ENCODE results near the gene PDE2A.

DNA sequence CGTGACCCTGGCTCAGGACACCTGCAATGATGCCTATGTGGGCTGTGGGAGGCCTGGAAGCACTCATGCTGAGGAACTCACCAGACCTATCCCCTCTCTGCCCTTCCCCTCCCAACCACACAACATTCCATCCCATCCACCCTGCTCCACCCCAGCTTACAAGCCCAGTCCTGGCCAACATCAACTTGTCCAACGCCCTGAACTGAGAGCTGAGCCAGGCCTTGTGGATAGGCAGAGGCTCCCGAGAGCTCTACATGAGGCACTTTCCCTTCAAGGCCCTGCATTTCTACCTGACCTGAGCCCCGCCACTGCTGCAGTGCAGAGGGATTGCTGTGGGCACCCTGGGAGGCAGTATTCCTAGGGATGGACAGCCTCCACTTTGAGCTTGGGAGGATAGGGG is 112.4 kb downstream of the PDE2A start:
- TF ChIP-seq, protein P1, sequence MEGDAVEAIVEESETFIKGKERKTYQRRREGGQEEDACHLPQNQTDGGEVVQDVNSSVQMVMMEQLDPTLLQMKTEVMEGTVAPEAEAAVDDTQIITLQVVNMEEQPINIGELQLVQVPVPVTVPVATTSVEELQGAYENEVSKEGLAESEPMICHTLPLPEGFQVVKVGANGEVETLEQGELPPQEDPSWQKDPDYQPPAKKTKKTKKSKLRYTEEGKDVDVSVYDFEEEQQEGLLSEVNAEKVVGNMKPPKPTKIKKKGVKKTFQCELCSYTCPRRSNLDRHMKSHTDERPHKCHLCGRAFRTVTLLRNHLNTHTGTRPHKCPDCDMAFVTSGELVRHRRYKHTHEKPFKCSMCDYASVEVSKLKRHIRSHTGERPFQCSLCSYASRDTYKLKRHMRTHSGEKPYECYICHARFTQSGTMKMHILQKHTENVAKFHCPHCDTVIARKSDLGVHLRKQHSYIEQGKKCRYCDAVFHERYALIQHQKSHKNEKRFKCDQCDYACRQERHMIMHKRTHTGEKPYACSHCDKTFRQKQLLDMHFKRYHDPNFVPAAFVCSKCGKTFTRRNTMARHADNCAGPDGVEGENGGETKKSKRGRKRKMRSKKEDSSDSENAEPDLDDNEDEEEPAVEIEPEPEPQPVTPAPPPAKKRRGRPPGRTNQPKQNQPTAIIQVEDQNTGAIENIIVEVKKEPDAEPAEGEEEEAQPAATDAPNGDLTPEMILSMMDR (optimal IDR thresholded peaks at IDR 0.05 in 1 of 3, IDR thresholded peaks at IDR 0.05 in 1 of 3, conservative IDR thresholded peaks at IDR 0.05 in 1 of 3; ENCODE audit: extremely low read depth in 1 of 3, insufficient read depth in 2 of 3, low read length in 3 of 3) = no peak
- no peak for TF ChIP-seq EZH2 (IDR thresholded peaks at IDR 0.05; ENCODE audit: low read length)
